SIG-M5 treated with dmso at 0.1 percent for 504 hours (cell line): Measurements from ENCODE around the gene ATXN1.

Source experiments
- DNase-seq: peaks from one replicate; lab custom pipeline; 2025; ENCODE audit not compliant: unreplicated experiment; lab: John Stamatoyannopoulos, UW

ATXN1 gene

GRCh38 chr6:16681260-16681873 is 79.9 kb downstream of the ATXN1 start:
- DNase-seq: peak; percentile 93

GRCh38 chr6:16679050-16679449 is 82.2 kb downstream of the ATXN1 start:
- no peak for DNase-seq

GRCh38 chr6:16677458-16677857 is 83.8 kb downstream of the ATXN1 start:
- DNase-seq: no peak

- DNase-seq: no peak
Measured at GRCh38 chr6:16676978-16677377, 84.3 kb downstream of the ATXN1 start.

- DNase-seq: no peak
Measured at GRCh38 chr6:16676376-16676775, 84.9 kb downstream of the ATXN1 start.

- DNase-seq: no peak
Measured at GRCh38 chr6:16674801-16675392, 86.4 kb downstream of the ATXN1 start.

- no peak for DNase-seq
Measured at GRCh38 chr6:16673011-16673797, 88.1 kb downstream of the ATXN1 start.

- DNase-seq: peak; percentile 69
Measured at GRCh38 chr6:16671302-16672289, 89.7 kb downstream of the ATXN1 start.

GRCh38 chr6:16670617-16671051 is 90.6 kb downstream of the ATXN1 start:
- no peak for DNase-seq

GRCh38 chr6:16670183-16670582 is 91.1 kb downstream of the ATXN1 start:
- DNase-seq: peak; percentile 45

GRCh38 chr6:16669227-16669626 is 92.0 kb downstream of the ATXN1 start:
- DNase-seq: no peak

- DNase-seq: no peak
Measured at GRCh38 chr6:16667509-16667908, 93.8 kb downstream of the ATXN1 start.

- DNase-seq: no peak
Measured at GRCh38 chr6:16665992-16666391, 95.3 kb downstream of the ATXN1 start.

- DNase-seq: no peak
Measured at GRCh38 chr6:16665182-16665581, 96.1 kb downstream of the ATXN1 start.

- DNase-seq: no peak
Measured at GRCh38 chr6:16663901-16664300, 97.4 kb downstream of the ATXN1 start.

- no peak for DNase-seq
Measured at GRCh38 chr6:16660157-16660497, 101.1 kb downstream of the ATXN1 start.

- no peak for DNase-seq
Measured at GRCh38 chr6:16659466-16660156, 101.6 kb downstream of the ATXN1 start.

- DNase-seq: no peak
Measured at GRCh38 chr6:16658348-16659034, 102.8 kb downstream of the ATXN1 start.

- DNase-seq: no peak
Measured at GRCh38 chr6:16657768-16658167, 103.5 kb downstream of the ATXN1 start.

- DNase-seq: no peak
Measured at GRCh38 chr6:16656451-16656850, 104.8 kb downstream of the ATXN1 start.
